Hematopoietic multipotent progenitor cell treated with erythropoietin and hydrocortisone succinate and interleukin-3 and kit ligand, for 17 days (in vitro differentiated cells): ENCODE data around the gene LRMDA.

Experiments used
- DNase-seq: peaks from one replicate; pipeline ENCODE4 v3.0.0-alpha.2; 2015; ENCODE audit warnings: low spot score

Gene LRMDA

DNA sequence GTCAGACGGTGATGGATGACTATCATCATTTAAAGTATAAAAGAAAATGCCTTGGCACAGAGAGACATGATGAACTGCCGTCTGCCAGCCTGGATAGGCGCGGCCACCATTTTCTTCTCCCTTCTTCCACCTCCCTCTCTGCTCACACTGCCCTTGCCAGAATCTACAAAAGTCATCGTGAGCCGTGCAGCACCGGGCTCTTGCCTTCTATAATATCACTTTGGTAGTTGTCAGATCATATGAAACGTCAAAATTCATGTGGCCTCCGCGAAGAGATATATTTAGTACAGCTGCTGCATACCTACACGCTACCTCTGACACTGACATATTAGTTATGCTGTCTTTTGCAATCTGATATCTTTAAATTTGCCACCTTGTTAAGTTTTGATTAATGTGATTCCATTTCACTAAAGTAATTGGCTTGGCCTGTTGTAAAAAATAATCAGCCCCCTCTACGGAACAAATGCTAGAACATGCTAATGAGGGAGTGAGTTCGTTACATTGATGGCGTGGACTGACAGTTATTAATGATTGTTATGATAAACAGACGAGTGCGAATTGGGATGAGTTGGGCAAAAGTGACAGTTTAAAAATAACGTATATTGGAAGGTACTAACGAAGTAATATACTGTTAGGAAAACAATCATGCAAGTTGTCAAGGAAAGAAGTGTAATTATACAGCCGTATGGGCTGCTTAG is 214.9 kb downstream of the LRMDA start:
- no peak for DNase-seq

DNA sequence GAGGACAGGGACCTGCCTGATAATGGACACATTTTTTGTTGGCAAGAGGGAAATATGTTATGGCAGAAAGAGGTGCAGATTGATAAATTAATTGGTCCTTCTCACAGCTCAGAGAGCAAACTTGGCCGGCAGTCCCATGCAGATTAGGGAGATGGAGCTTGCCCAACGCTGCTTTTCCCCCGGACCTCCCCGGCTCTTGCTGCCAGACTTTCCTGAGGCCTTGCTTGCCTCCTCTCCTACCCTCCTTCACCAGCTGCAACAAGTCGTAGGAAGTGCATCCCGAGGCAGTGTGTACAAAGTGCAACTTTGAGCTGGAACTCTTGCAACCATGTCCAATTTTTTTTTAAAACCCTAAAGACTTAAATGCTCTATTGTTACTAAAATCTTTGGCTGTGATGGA is 215.5 kb downstream of the LRMDA start:
- DNase-seq = no peak

DNA sequence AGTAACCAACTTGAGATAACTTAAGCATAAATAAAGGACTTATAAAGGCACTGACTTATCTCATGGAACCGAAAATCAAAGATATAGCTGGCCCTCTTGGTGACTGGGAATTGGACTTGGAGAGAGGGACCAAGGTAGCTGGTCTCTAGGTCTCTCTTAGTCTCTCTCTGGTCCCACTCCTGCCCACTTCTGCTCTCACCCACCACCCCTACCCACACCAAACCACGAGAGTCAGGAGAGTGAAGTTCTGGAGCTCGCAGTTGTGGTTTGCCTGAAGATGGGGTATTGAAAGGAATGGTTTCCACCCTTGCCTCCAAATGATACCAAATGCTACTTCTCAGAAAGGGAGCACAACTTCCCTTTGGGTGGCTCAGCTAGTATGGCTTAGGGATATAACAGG is 216.3 kb downstream of the LRMDA start:
- no peak for DNase-seq

DNA sequence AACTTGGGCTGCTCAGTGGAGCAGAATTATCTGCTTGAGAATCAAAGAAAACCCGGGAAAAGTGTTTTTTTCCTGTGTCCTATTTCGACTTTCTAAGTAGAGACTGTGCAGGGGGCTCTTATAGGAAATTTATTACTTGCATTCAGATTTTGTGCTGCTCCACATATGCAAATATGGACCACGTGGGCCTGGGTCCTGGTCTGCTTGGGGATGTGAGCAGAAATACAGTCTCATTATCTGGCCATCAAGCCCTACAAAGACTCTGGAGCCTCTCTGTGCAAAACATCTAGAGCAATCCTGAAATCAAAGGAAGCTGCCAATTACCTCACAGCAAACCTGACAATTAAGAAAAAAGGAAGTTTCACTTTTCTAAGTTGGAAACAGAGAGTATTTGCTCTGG is 216.9 kb downstream of the LRMDA start:
- DNase-seq = no peak

DNA sequence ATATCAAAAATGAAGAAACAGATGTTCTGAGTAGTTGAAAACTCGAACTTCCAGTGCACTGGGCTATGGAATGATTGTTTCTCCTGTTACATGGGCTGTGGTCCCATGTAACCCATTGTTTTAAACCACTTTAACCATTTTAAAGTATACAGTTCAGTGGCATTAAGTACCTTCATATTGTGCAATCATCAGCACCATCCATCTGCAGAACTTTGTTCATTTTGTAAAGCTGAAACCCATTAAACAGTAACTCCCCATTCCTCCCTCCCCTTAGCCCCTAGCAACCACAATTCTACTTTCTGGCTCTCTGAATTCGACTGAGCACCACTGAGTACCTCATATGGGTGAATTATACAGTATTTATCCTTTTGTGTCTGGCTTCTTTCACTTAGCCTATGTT is 217.4 kb downstream of the LRMDA start:
- no peak for DNase-seq

DNA sequence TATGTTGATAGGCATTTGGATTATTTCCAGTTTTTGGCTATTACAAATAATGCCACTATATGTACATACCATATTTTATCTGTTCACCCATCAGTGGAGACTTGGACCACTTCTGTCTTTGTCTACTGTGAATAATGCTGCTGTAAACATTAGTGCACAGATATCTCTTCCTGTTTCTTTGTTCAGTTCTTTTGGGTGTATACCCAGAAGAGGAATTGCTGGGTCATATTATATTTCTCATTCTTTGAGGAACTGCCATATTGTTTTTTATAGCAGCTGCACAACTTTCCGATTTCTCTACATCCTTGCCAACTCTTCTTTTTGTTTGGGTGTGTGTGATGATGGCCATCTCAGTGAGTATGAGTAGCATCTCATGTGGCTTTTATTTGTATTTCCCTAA is 218.0 kb downstream of the LRMDA start:
- no peak for DNase-seq

DNA sequence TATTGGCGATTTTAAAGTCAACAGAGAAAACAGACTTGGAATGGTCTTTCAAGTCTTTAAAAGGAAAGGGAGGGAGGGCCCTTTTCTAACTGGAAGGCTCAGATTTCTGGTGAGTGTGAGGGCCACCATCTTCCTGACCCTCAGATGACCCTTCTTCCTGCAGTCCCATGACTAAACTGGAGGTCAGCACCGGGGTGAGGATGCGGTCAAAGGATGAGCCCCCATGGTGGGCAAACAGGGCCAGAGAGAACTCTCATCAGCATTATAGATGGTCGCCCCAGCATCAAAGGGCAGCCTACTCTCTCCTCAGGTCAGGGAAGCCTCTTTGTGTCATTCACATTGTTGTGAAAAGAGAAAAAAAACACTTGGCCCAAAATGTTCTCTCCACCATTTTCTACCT is 219.2 kb downstream of the LRMDA start:
- DNase-seq = no peak

DNA sequence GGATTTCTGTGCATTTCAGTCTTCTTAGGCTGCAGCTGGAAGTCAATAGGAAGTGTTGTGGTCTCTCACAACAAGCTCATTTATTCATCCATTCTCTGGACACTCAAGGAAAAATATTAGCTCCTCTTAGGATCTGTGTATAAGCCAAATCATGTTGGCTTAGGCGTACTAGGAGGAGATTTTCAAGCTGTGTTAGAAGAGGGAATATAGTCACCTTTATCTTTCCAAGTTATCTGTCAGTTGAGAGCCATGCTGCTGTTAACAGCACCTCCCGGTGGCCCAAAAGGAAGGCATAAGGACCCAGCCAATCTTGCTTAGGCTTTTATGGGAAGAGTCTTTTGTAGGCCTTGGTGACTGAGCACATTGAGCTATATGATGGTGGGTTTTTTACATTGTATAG is 220.0 kb downstream of the LRMDA start:
- DNase-seq = no peak

DNA sequence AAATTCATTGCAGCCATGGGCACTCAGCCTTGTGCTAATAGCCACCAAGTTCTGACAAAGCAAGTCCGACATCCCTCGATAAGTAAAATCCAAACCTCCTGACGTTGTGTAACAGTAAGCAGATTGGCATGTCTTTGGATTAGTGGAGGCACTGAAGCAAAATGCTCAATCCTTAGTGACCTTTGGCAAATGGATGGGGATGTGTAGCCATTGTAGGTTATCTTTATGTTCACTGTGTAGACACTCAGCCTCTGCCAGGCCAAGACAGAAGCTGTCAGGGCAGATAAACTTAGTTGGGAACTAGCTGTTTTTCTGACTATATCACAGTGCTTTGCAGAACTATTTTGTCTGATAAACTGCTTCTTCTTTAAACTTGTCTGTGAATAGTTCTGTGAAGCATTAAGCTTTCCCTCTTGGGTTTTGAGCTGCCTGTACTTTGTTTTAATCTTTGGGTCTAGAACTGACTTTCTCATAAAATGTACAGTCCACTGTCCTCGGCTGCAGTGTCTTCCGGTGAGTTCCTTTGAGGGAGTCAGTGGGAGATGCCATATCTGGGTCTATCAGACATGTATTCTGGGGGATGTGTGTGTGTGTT is 220.8 kb downstream of the LRMDA start:
- no peak for DNase-seq

DNA sequence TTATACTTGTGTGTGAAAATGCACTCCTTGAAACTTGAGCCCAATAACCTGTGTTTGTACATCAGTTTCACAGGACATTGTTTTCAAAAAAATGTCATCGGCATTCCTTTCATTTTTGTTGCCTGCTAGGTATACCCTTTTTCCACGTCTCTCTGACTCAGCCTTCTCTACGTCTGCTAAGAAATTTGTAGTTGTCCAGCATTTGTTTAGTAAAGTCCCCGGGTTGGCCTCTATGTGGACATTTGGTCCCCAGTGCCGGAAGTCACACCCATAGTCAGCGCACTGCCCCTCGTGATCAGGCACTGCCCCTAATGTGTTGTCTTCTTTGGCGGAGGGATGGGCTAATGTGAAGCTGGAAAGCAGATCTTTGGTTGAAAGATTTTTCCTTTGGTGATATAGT is 222.3 kb downstream of the LRMDA start:
- no peak for DNase-seq

DNA sequence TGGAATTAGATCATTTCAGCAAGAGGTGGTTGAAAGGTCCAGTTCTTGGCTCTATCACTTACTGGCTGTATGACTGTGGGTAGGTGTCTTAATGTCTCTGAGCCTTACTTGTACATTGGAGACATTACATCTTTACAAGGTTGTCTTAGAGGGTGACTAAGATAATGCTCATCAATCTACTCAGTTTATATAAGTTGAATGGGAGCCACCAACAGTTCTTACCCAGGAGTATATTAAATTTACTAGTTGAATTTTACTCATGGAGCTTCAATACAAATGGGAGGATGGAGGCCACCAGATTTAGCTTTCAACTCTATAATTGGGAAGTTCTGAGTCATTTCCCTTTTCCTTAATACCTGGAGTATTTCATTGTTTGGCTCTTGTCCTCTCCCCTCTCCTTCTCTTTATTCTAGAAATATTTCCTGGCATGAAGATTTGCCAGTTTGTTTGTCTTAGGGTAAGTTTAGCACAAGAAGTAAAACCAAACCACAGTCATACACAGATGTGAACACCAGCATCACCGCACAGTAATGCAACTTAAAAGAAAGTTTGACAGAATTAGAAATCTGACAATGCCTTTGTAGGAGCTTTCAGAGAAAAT is 222.8 kb downstream of the LRMDA start:
- no peak for DNase-seq

DNA sequence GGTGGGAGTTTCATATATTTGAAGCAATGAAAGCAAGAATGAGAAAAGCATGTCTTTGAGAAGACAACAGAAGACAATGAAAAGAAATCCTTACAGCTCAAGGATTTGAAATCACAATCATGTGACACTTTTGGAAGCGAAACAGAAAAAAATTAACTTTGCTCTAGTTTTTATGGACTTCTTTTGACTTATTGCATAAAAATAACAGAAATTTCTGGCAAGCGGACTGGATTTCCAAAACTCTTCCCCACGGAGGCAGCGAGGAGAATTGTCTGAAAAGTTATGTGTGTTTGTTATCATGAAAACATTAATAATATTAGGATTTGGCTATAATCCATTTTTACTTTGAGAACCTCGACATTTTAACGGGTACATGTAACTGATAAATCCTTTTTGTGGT is 223.3 kb downstream of the LRMDA start:
- no peak for DNase-seq

DNA sequence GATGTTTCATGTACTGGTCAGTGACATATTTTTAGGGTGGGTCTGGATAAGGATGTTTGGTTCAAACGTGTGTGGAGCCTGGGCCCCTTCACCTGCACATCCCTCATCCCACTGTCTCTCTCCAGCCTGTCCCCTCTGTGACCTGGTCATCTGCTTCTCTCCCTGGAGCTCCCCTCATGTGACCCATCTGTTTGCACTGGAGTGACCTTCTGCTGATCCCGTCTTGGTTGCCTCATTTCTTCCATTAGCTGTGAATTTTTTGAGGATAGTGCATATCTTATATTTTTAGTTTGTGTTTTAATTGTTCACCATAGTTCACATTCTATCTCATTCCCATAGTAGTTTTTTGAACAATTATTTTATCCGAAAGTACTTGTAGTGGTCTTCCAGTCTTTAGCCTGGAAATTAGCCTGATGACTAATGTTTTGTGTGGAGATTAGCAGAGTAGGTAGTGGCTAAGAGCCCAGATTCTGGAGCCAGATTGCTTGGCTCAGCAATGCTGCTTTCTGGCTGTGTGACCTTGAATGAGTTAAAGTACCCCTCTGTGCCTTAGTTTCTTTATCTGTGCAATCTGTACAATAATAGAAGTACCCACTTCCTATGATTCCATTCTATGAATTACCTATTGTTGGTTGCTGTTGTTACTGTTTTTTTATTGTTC is 224.5 kb downstream of the LRMDA start:
- DNase-seq = no peak

DNA sequence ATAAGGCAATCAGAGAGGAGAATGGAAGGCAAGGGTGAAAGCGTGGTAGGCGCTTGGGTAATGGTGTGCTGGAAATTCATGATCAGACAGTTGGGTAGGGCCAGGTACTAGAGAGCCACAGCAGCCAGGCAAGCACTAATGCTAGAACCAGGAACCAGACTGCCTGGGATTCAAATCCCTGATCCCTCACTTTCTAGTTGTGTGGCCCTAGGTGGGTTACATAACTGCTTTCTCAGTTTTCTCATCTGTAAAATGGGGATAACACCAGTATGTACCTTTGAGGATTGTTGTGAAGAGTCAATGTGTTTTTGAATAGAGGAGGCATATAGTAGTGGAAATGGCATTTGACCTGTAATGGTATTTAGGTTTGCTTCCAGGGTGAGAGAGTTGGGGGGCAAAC is 225.9 kb downstream of the LRMDA start:
- no peak for DNase-seq

DNA sequence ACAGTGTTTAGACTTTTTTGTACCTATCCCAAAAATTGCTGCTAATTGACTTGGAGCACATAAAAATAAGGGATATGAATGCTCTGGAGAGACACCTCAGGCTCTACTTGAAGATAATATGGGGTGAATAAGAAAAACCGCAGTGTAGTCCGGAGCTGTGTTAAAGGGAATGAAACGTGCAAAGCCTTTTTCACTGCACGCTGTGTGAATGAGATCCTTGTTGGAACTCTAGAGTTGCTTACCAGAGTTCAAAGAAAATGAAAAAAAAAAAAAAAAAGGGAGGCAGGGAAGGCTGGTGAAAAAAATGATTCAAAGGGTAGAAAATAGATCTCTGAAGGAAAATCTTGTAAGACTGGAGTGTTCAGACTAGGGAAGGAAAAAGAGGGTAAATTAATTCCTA is 226.6 kb downstream of the LRMDA start:
- DNase-seq = no peak

DNA sequence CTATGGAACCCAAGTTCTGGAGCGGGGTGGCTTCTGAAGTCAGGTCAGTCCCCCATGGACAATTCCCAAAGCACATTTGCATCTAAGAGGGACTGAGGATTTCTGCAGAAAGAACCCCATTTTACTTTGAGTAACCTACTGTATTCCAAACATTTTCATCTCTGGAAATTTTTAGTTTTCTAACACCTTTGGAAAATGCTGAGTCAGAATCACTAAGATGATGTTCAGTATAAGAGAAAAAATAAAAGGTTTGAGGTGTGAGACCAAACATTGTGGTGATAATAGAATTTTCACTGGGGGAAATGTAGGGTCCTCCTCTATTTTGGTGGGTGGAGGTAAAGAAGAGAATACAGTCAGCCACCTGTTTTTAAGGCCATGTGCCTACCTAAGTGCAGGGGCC is 227.1 kb downstream of the LRMDA start:
- no peak for DNase-seq

DNA sequence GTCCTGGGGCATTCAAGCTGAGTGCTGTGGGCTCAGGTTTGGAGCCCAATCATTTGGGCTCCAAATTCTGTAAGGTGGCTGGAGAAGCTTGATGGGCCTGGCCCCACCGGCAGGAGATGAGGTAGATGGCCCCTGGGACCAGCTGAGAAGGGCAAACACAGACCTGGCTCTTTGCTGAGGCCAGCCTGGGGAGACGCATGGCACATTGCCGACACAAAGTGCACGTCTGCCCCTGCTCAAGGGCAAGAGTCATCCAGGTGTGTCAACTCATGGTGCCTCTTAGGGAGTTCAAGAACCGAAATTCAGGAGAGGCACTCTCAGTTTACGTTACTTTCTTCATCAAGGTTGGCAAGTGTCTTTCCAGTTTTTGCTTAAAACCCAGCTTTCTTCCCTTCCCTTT is 227.5 kb downstream of the LRMDA start:
- DNase-seq = no peak

DNA sequence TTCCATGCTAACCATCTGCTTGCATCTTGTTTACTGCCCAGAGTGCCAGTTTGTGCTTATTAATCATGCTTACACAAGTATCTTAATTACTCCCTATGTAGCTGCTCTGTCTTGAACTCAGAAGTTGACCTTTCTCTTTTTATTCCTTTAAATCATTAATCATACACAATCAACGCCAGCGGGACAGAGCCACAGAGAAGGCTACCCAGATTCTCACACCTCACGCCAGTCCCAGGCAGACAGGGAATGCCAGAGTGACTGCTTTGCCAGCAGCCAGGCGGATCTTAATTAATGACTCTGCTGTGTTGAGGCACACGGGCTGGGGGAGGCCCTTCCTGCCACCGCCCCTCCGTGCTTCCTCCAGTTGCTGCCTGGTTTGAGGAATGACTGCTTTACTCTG is 229.4 kb downstream of the LRMDA start:
- DNase-seq = no peak

DNA sequence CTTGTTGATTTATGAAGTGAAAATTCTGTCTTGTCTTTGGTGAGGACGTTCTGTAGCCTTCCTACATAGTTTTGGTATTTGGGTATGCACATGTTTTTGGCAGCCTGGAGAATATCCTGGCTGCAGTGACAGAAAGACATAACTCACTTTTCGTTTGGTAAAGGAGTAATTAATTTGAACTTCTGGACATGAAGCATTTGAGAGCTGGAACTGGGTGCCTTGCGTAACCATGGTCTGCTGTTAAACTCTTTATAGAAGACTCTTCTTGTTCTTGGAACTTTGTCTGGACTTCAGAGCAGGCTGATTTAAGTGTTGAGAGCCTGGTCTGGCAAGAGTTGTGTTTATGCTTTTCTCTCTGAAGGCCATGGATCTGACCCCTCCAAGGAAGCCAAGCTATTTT is 231.3 kb downstream of the LRMDA start:
- DNase-seq = no peak

DNA sequence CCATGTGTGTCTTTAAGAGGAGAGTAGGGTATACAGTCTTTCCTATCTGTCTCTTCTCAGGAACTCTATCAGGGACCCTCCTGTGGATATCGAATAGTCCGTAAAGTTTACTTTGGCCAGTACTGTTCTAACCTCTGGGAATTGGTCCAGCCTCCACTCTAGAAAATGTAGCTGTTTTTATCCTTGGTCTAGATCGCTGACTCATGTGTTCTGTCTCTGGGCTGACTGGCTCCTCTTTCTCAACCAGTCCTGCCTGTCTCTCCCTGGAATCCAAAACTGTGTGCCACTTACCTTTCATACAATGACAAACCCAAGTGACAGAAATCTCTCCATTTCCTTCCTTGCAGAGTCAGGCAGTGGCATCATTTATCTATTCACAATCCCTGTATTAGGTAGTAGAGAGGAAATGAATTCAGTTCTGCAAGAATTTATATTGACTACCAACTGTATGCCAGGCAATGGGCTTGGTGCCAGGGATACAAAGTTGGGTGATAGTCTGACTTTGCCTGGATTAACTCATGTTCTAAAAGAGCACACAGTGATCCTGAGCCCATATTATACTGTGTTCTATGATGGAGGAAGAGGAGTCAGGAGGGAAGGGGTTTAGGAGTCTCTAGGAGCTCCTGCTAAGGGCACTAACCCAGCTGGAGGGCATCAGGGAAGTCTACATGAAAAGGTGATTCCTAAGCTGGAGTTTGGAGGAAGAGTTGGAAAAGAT is 232.7 kb downstream of the LRMDA start:
- DNase-seq = no peak

DNA sequence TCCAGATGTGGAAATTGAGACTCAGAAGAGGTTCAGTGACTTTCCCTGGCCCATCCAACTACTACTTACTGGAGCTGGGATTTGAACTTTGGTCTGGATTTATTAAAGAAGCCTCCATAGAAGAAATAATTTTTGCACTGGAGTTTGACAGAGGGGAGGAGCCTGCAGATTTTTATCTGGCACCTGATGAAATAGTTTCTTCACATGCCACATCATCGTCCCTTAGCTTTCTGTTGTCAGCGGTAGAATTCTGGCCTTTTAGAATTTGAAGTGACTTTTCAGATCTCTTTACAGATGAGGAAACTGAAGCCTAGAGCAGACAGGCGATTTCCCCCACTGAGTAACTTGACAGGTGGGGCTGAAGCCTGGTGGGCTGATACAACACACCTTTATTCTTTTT is 233.5 kb downstream of the LRMDA start:
- no peak for DNase-seq

DNA sequence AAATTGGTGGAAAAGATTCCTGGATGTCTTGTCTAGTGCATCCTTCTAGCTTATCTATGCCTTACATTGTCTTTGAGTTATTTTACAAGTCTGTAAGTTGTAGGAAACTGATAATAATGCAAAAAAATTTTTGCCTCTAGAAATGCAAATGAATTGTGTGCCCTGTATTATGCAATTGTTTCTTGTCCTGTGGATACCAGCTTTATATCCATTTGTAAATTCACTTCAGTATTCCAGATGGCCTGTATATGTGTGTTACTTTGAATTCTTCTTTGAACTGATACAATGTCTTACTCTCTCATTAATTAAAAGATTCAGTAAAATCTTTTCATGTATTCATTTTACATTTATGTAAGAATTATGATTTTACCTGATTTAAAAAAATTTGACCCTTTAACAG is 234.3 kb downstream of the LRMDA start:
- no peak for DNase-seq
